ENCODE measurements around the gene ATG16L1.

DNA sequence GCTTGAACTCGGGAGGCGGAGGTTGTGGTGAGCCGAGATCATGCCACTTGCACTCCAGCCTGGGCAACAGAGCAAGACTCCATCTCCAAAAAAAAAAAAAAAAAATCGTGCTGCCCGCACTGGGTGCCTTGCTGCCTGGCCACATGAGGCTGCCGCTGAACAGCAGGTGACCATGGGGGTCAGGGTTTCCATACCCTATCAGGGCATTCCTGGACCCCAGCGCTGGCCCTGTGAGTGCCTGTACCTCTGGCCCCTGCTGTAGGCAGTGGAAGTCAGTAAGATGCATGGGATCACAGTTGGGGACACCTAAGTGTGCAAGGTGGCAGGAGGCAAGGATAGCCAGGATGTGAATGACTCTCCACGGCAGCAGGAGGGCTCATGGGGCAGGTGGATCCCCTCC, 75.0 kb downstream of the ATG16L1 start:
- TF ChIP-seq CTCF (IDR thresholded peaks at IDR 0.05), result no peak
- TF ChIP-seq POLR2A (IDR thresholded peaks at IDR 0.05), result no peak
- TF ChIP-seq EP300 (IDR thresholded peaks at IDR 0.05), result no peak
